RWPE2 (cell line): Measurements from ENCODE around the gene KRT79.
"Not testable (repeated sequence)": the region's sequence is repeated elsewhere in the genome, so short reads cannot be mapped to it uniquely, and the experiment has no call there.

Experiments used
- ATAC-seq: fragments of 200-7000 bp; cut with Tn5 transposase; 3 replicates; pipeline ENCODE4 v1.9.1; 2021; ENCODE audit warnings: low read depth
- DNase-seq: peaks from one replicate; pipeline ENCODE4 v3.0.0-alpha.2; 2020; ENCODE audit warnings: low spot score
- H3K27ac ChIP-seq: fragments of 450-650 bp; 2 replicates; pipeline ENCODE4 v1.5.1; 2017; ENCODE audit warnings: mild to moderate bottlenecking; ENCODE audit not compliant: poor library complexity, severe bottlenecking
- H3K27me3 ChIP-seq: fragments of 250-450 bp; sonication (Bioruptor Pico); 2 replicates; pipeline ENCODE4 v1.5.1; 2021; ENCODE audit warnings: mild to moderate bottlenecking, moderate library complexity; ENCODE audit not compliant: insufficient read depth, poor library complexity, severe bottlenecking
- H3K36me3 ChIP-seq: fragments of 250-450 bp; sonication (Bioruptor Pico); 2 replicates; pipeline ENCODE4 v1.5.1; 2020; ENCODE audit warnings: low read depth, mild to moderate bottlenecking, moderate library complexity
- H3K4me1 ChIP-seq: fragments of 250-450 bp; sonication (Bioruptor Pico); 2 replicates; pipeline ENCODE4 v1.5.1; 2021; ENCODE audit warnings: mild to moderate bottlenecking, moderate library complexity; ENCODE audit not compliant: insufficient read depth, poor library complexity, severe bottlenecking
- H3K4me3 ChIP-seq: fragments of 250-450 bp; sonication (Bioruptor Pico); 2 replicates; pipeline ENCODE4 v1.5.1; 2021; ENCODE audit warnings: mild to moderate bottlenecking, moderate library complexity; ENCODE audit not compliant: severe bottlenecking
- H3K9me3 ChIP-seq: fragments of 250-450 bp; sonication (Bioruptor Pico); 2 replicates; pipeline ENCODE4 v1.5.1; 2021; ENCODE audit warnings: mild to moderate bottlenecking, moderate library complexity; ENCODE audit not compliant: severe bottlenecking
- CTCF ChIP-seq: fragments of 450-650 bp; IDR thresholded peaks from one replicate; pipeline ENCODE4 v1.5.1; 2017; ENCODE audit warnings: mild to moderate bottlenecking, moderate library complexity; ENCODE audit not compliant: poor library complexity, severe bottlenecking

Gene KRT79

GRCh38 chr12:52833922-52834726 lies at the start of gene KRT79:
Gene KRT79, minus strand, starts transcription at chr12:52834311. Its CDS starts 51 bp downstream, at chr12:52834260.
- Histone ChIP-seq H3K4me1 (peaks cover 8% of the 10 kb centered on the region), H3K4me3 (no peak within 1 kb of the TSS), H3K27ac (no peak within 1 kb of the TSS), H3K36me3 (no peaks in the 10 kb centered on the region), H3K27me3 (no peaks in the 10 kb centered on the region), H3K9me3 (no peaks in the 10 kb centered on the region)
- DNase-seq, result no peak
- TF ChIP-seq CTCF, result no peak
- ATAC-seq, result no peak

GRCh38 chr12:52880499-52880898 lies 46.4 kb upstream of the KRT79 start:
- not testable (repeated sequence) for H3K36me3 ChIP-seq, H3K27ac ChIP-seq, DNase-seq, H3K27me3 ChIP-seq, ATAC-seq, H3K9me3 ChIP-seq, H3K4me3 ChIP-seq
- H3K4me1 ChIP-seq, result peaks cover 24% of the 10 kb centered on the region

GRCh38 chr12:52879394-52880351 lies 45.6 kb upstream of the KRT79 start:
- H3K27ac ChIP-seq, result peak overlapping the region; percentile 27
- ATAC-seq, result peak; percentile 72
- no peaks in the 10 kb centered on the region for H3K36me3 ChIP-seq
- H3K27me3 ChIP-seq, result no peaks in the 10 kb centered on the region
- H3K4me3 ChIP-seq, result no peak overlapping the region
- peaks cover 29% of the 10 kb centered on the region for H3K4me1 ChIP-seq
- DNase-seq, result peak; percentile 80
- H3K9me3 ChIP-seq, result no peaks in the 10 kb centered on the region
- peak; percentile 97 for TF ChIP-seq CTCF

GRCh38 chr12:52878507-52879393 lies 44.6 kb upstream of the KRT79 start:
- H3K27ac ChIP-seq, result peak overlapping the region; percentile 27
- no peak for ATAC-seq

More at GRCh38 chr12:52878507-52879393, 44.6 kb upstream of the KRT79 start:
- Histone ChIP-seq H3K36me3 (no peaks in the 10 kb centered on the region), H3K4me1 (peaks cover 35% of the 10 kb centered on the region), H3K27me3 (no peaks in the 10 kb centered on the region), H3K9me3 (no peaks in the 10 kb centered on the region), H3K4me3 (no peak overlapping the region)
- DNase-seq, result no peak
- no peak for TF ChIP-seq CTCF
